Measurements from ENCODE around the gene EVA1A. TPM values are rescaled to one million over a fixed set of nuclear protein-coding genes. Genes with fewer than 3 reads are reported as not detected.

Gene EVA1A
- polyA plus RNA-seq, 1 donor (not counting 4 experiments of a cell fraction or from before 2014, with no cell fraction given), result 11.5 TPM

- dilution Hi-C loops (cut with MboI; ENCODE audit: extremely low pct_ligation_motif_present, low sequenced_read_pairs), result no loop called here
- Histone ChIP-seq H4K20me1 (ENCODE audit: control insufficient read depth, extremely low read depth, insufficient read depth, low read length) (no peaks in the 10 kb centered on the region), H3K36me3 (ENCODE audit: control insufficient read depth in 2 of 2, extremely low read depth in 1 of 2, insufficient read depth in 2 of 2, low read length in 2 of 2) (no peaks in the 10 kb centered on the region), H3K9me1 (ENCODE audit: control insufficient read depth, extremely low read depth, insufficient read depth, low read length) (no peaks in the 10 kb centered on the region), H3K27me3 (ENCODE audit: control insufficient read depth, extremely low read depth, insufficient read depth, low read length) (no peaks in the 10 kb centered on the region), H2AFZ (ENCODE audit: control insufficient read depth, low read length) (no peak overlapping the region), H3K79me2 (ENCODE audit: control insufficient read depth, insufficient read depth, low read length) (no peaks in the 10 kb centered on the region), H3K9me3 (ENCODE audit: control insufficient read depth, low read depth, low read length) (no peaks in the 10 kb centered on the region), H3K4me3 (ENCODE audit: control insufficient read depth in 2 of 3, extremely low read depth in 1 of 3, insufficient read depth in 2 of 3, low read depth in 1 of 3, low read length in 3 of 3) (no peak overlapping the region), H3K4me1 (ENCODE audit: control insufficient read depth, extremely low read depth, insufficient read depth, low read length) (peaks cover 47% of the 10 kb centered on the region), H3K4me2 (ENCODE audit: control insufficient read depth, extremely low read depth, insufficient read depth, low read depth, low read length) (no peak overlapping the region), H3K9ac (ENCODE audit: control insufficient read depth, extremely low read depth, insufficient read depth, low read length) (no peak overlapping the region), H3K27ac (ENCODE audit: control insufficient read depth, insufficient read depth, low read length) (peak overlapping the region; percentile 57)
- TF ChIP-seq EZH2 (IDR thresholded peaks at IDR 0.05; ENCODE audit: low read length) (no peak), CTCF (optimal IDR thresholded peaks at IDR 0.05 in 1 of 3, IDR thresholded peaks at IDR 0.05 in 1 of 3, conservative IDR thresholded peaks at IDR 0.05 in 1 of 3; ENCODE audit: extremely low read depth in 1 of 3, insufficient read depth in 2 of 3, low read length in 3 of 3) (no peak)
- FAIRE-seq, result peak; percentile 61
- peak; percentile 87 for DNase-seq (ENCODE audit: low read depth, low spot score)
These were observed 36.0 kb upstream of the EVA1A start for GRCh38 chr2:75596784-75597183.

DNA sequence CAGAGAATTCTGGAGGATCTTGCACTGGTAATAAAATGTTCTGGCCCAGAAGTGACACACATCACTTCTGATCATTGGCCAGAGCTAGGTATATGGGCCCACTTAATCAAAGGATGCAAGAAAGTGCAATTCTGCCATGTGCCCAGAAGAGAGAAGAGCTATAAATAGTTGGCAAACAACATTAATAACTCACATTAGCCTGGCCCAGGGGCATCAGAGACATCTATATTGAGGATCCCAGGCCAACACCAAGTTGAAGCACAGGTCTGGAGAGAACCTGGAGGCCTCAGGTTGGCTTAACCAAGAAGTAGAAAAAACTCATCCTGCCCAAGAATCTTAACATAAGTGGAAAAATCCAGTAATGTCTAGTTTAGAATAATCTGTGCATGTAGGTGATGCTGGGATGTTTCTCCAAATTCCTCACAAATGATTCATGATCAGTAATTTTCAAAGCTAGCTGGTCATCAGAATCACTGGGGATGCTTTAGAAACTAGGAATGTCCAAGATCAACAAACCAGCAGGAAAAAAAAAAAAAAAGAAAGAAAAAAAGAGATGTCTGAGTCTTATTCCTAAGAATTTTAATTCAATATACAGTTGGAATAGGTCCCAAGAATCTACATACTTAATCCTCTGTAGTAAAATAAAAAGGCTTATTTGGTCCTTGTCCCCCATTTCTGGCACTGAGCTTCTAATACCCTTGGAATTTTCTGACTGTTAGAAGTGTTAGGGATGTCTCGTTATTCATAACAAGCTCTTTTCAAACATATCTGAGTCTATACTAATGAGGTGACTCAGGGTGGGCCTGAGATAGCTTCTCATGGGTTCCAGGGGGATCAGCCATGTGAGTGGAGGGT, 35.0 kb upstream of the EVA1A start:
- no peak overlapping the region for H3K9ac ChIP-seq (ENCODE audit: control insufficient read depth, extremely low read depth, insufficient read depth, low read length)
- no peak for DNase-seq (ENCODE audit: low read depth, low spot score)
- H4K20me1 ChIP-seq (ENCODE audit: control insufficient read depth, extremely low read depth, insufficient read depth, low read length), result no peaks in the 10 kb centered on the region
- no peaks in the 10 kb centered on the region for H3K79me2 ChIP-seq (ENCODE audit: control insufficient read depth, insufficient read depth, low read length)
- peak; percentile 46 for FAIRE-seq
- peak overlapping the region; percentile 57 for H3K27ac ChIP-seq (ENCODE audit: control insufficient read depth, insufficient read depth, low read length)
- no peaks in the 10 kb centered on the region for H3K9me3 ChIP-seq (ENCODE audit: control insufficient read depth, low read depth, low read length)
- dilution Hi-C loops (cut with MboI; ENCODE audit: extremely low pct_ligation_motif_present, low sequenced_read_pairs), result no loop called here
- peak overlapping the region; percentile 13 for H3K4me2 ChIP-seq (ENCODE audit: control insufficient read depth, extremely low read depth, insufficient read depth, low read depth, low read length)
- H3K9me1 ChIP-seq (ENCODE audit: control insufficient read depth, extremely low read depth, insufficient read depth, low read length), result no peaks in the 10 kb centered on the region
- peaks cover 45% of the 10 kb centered on the region for H3K4me1 ChIP-seq (ENCODE audit: control insufficient read depth, extremely low read depth, insufficient read depth, low read length)
- no peak for TF ChIP-seq EZH2 (IDR thresholded peaks at IDR 0.05; ENCODE audit: low read length)
- TF ChIP-seq CTCF (optimal IDR thresholded peaks at IDR 0.05 in 1 of 3, IDR thresholded peaks at IDR 0.05 in 1 of 3, conservative IDR thresholded peaks at IDR 0.05 in 1 of 3; ENCODE audit: extremely low read depth in 1 of 3, insufficient read depth in 2 of 3, low read length in 3 of 3), result no peak
- no peaks in the 10 kb centered on the region for H3K27me3 ChIP-seq (ENCODE audit: control insufficient read depth, extremely low read depth, insufficient read depth, low read length)
- H3K36me3 ChIP-seq (ENCODE audit: control insufficient read depth in 2 of 2, extremely low read depth in 1 of 2, insufficient read depth in 2 of 2, low read length in 2 of 2), result no peaks in the 10 kb centered on the region
- no peak overlapping the region for H3K4me3 ChIP-seq (ENCODE audit: control insufficient read depth in 2 of 3, extremely low read depth in 1 of 3, insufficient read depth in 2 of 3, low read depth in 1 of 3, low read length in 3 of 3)
- no peak overlapping the region for H2AFZ ChIP-seq (ENCODE audit: control insufficient read depth, low read length)
